WTC11 (cell line): ENCODE data around the gene KRT6C.

ENCODE experiments used
- ARID4B ChIP-seq: sonication (generic); formaldehyde crosslinking; IDR thresholded peaks from 2 replicates; pipeline ENCODE4 v1.8.0; 2023; ENCODE audit warnings: missing genetic modification reagents, mild to moderate bottlenecking, borderline replicate concordance
- TP53 ChIP-seq: sonication (generic); formaldehyde crosslinking; IDR thresholded peaks from 2 replicates; pipeline ENCODE4 v1.8.1; 2023; ENCODE audit warnings: mild to moderate bottlenecking, missing genetic modification reagents
- TF ChIP-seq, protein P1 (sequence below): fragments of 200-600 bp; IDR thresholded peaks from 2 replicates; pipeline ENCODE4 v1.8.0; 2022; ENCODE audit warnings: antibody characterized with exemption
- TF ChIP-seq, protein P2 (sequence below): sonication (generic); formaldehyde crosslinking; IDR thresholded peaks from 2 replicates; pipeline ENCODE4 v1.8.0; 2022; ENCODE audit warnings: mild to moderate bottlenecking, missing genetic modification reagents

- TF ChIP-seq, protein P1, sequence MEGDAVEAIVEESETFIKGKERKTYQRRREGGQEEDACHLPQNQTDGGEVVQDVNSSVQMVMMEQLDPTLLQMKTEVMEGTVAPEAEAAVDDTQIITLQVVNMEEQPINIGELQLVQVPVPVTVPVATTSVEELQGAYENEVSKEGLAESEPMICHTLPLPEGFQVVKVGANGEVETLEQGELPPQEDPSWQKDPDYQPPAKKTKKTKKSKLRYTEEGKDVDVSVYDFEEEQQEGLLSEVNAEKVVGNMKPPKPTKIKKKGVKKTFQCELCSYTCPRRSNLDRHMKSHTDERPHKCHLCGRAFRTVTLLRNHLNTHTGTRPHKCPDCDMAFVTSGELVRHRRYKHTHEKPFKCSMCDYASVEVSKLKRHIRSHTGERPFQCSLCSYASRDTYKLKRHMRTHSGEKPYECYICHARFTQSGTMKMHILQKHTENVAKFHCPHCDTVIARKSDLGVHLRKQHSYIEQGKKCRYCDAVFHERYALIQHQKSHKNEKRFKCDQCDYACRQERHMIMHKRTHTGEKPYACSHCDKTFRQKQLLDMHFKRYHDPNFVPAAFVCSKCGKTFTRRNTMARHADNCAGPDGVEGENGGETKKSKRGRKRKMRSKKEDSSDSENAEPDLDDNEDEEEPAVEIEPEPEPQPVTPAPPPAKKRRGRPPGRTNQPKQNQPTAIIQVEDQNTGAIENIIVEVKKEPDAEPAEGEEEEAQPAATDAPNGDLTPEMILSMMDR, result no peak
- TF ChIP-seq TP53 (CRISPR knock-in tag) (no peak), ARID4B (CRISPR knock-in tag) (no peak)
- TF ChIP-seq, protein P2, sequence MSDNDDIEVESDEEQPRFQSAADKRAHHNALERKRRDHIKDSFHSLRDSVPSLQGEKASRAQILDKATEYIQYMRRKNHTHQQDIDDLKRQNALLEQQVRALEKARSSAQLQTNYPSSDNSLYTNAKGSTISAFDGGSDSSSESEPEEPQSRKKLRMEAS (CRISPR knock-in tag), result no peak
These were observed 42.6 kb upstream of the KRT6C start for GRCh38 chr12:52515927-52516831.
